HepG2 (cell line): Measurements from ENCODE around the gene CARD19. TPM values are rescaled to one million over a fixed set of nuclear protein-coding genes. Genes with fewer than 3 reads are reported as not detected.

Experiments
- ARNTL ChIP-seq: sonication (generic); formaldehyde crosslinking; IDR thresholded peaks from 2 replicates; pipeline ENCODE4 v1.4.0; 2020; ENCODE audit warnings: mild to moderate bottlenecking, missing genetic modification reagents
- ATF5 ChIP-seq: sonication (generic); formaldehyde crosslinking; IDR thresholded peaks from 2 replicates; pipeline ENCODE4 v1.4.0; 2020; ENCODE audit warnings: mild to moderate bottlenecking, low read depth, missing genetic modification reagents
- FOXC1 ChIP-seq: sonication (generic); formaldehyde crosslinking; IDR thresholded peaks from 2 replicates; pipeline ENCODE4 v1.8.0; 2022; ENCODE audit warnings: mild to moderate bottlenecking, missing genetic modification reagents, borderline replicate concordance
- KDM4B ChIP-seq: sonication (generic); formaldehyde crosslinking; IDR thresholded peaks from 2 replicates; pipeline ENCODE4 v1.4.0; 2020; ENCODE audit warnings: missing genetic modification reagents
- KLF12 ChIP-seq: sonication (generic); formaldehyde crosslinking; IDR thresholded peaks from 2 replicates; pipeline ENCODE4 v1.4.0; 2020; ENCODE audit warnings: missing genetic modification reagents, borderline replicate concordance
- MEF2D ChIP-seq: sonication (generic); formaldehyde crosslinking; IDR thresholded peaks from 2 replicates; pipeline ENCODE4 v1.5.1; 2020; ENCODE audit warnings: mild to moderate bottlenecking, missing genetic modification reagents
- PCBP1 ChIP-seq: fragments of 200-400 bp; formaldehyde crosslinking; IDR thresholded peaks from 2 replicates; pipeline ENCODE4 v1.6.1; 2017; ENCODE audit warnings: mild to moderate bottlenecking, low read depth, low read length, borderline replicate concordance
- PHF20 ChIP-seq: sonication (generic); formaldehyde crosslinking; IDR thresholded peaks from 2 replicates; pipeline ENCODE4 v1.5.0; 2020; ENCODE audit warnings: mild to moderate bottlenecking, missing genetic modification reagents
- RFXANK ChIP-seq: IDR thresholded peaks from 2 replicates; pipeline ENCODE4 v1.6.1; 2016
- SMARCC2 ChIP-seq: fragments of 450-650 bp; IDR thresholded peaks from 2 replicates; pipeline ENCODE4 v1.6.1; 2017; ENCODE audit warnings: antibody characterized with exemption, mild to moderate bottlenecking
- SNAPC2 ChIP-seq: sonication (generic); formaldehyde crosslinking; IDR thresholded peaks from 2 replicates; pipeline ENCODE4 v1.8.1; 2022; ENCODE audit warnings: mild to moderate bottlenecking, missing genetic modification reagents
- ZBTB34 ChIP-seq: sonication (generic); formaldehyde crosslinking; IDR thresholded peaks from 2 replicates; pipeline ENCODE4 v1.8.0; 2022; ENCODE audit warnings: mild to moderate bottlenecking, missing genetic modification reagents
- ZFX ChIP-seq: sonication (generic); formaldehyde crosslinking; IDR thresholded peaks from 2 replicates; pipeline ENCODE4 v1.4.0; 2020; ENCODE audit warnings: mild to moderate bottlenecking, low read depth, missing genetic modification reagents, moderate library complexity
- ZGPAT ChIP-seq: IDR thresholded peaks from 2 replicates; pipeline ENCODE4 v1.6.1; 2016; ENCODE audit warnings: mild to moderate bottlenecking
- ZNF224 ChIP-seq: sonication (generic); formaldehyde crosslinking; IDR thresholded peaks from 2 replicates; pipeline ENCODE4 v1.5.0; 2020; ENCODE audit warnings: mild to moderate bottlenecking, missing genetic modification reagents
- ZNF30 ChIP-seq: sonication (generic); formaldehyde crosslinking; IDR thresholded peaks from 2 replicates; pipeline ENCODE4 v1.5.0; 2020; ENCODE audit warnings: mild to moderate bottlenecking, missing genetic modification reagents
- ZNF430 ChIP-seq: sonication (generic); formaldehyde crosslinking; IDR thresholded peaks from 2 replicates; pipeline ENCODE4 v1.9.0; 2021; ENCODE audit warnings: mild to moderate bottlenecking, missing genetic modification reagents
- ZNF580 ChIP-seq: IDR thresholded peaks from 2 replicates; pipeline ENCODE4 v1.6.1; 2016; ENCODE audit warnings: low read depth, borderline replicate concordance
- polyA plus RNA-seq, 8 experiments: library from polyadenylated mRNA; depleted of rRNA in 3 of 8; stranded (reverse) in 7 of 8; unstranded in 1 of 8; fragments of >200 nt; fragmentation: Illumina TruSeq in 4 of 8; extraction: Trizol in 4 of 8; gene quantifications; 2 replicates each; pipeline versions ENCODE4 v1.2.1 to v1.2.3, GENCODE V29; 2011 to 2016; ENCODE audit warnings: low read depth in 4 of 8, missing spikeins in 1 of 8, mixed read lengths in 1 of 8; ENCODE audit not compliant: insufficient read depth in 1 of 8
- total RNA-seq, 5 experiments: library from RNA; depleted of rRNA; stranded (reverse); fragments of >200 nt; fragmentation: Illumina TruSeq; extraction: Trizol; gene quantifications; 2 replicates each; pipeline ENCODE4 v1.2.3, GENCODE V29; 2016; ENCODE audit warnings: low read depth in 1 of 5
- TF ChIP-seq, protein P1 (sequence below): sonication (generic); formaldehyde crosslinking; IDR thresholded peaks from 2 replicates; pipeline ENCODE4 v1.9.0; 2021; ENCODE audit warnings: missing genetic modification reagents, borderline replicate concordance
- TF ChIP-seq, protein P2 (sequence below): IDR thresholded peaks from 2 replicates; pipeline ENCODE4 v1.6.1; 2012; ENCODE audit warnings: low read depth, low read length, improper control_type of control experiment
- TF ChIP-seq, protein P3 (sequence below): conservative IDR thresholded peaks from 2 replicates; pipeline ENCODE4 v1.6.1; 2018; ENCODE audit warnings: missing genetic modification reagents

Gene CARD19
- total and polyA plus RNA-seq, 2 of the 13 experiments (the other 11 are each of a cell fraction or from before 2014, with no cell fraction given), result 18.4 to 47.2 TPM

GRCh38 chr9:93112116-93112863 lies 16.3 kb downstream of the CARD19 start (continued):
- TF ChIP-seq, protein P1, sequence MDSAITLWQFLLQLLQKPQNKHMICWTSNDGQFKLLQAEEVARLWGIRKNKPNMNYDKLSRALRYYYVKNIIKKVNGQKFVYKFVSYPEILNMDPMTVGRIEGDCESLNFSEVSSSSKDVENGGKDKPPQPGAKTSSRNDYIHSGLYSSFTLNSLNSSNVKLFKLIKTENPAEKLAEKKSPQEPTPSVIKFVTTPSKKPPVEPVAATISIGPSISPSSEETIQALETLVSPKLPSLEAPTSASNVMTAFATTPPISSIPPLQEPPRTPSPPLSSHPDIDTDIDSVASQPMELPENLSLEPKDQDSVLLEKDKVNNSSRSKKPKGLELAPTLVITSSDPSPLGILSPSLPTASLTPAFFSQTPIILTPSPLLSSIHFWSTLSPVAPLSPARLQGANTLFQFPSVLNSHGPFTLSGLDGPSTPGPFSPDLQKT (CRISPR knock-in tag), result no peak
- TF ChIP-seq, protein P2, sequence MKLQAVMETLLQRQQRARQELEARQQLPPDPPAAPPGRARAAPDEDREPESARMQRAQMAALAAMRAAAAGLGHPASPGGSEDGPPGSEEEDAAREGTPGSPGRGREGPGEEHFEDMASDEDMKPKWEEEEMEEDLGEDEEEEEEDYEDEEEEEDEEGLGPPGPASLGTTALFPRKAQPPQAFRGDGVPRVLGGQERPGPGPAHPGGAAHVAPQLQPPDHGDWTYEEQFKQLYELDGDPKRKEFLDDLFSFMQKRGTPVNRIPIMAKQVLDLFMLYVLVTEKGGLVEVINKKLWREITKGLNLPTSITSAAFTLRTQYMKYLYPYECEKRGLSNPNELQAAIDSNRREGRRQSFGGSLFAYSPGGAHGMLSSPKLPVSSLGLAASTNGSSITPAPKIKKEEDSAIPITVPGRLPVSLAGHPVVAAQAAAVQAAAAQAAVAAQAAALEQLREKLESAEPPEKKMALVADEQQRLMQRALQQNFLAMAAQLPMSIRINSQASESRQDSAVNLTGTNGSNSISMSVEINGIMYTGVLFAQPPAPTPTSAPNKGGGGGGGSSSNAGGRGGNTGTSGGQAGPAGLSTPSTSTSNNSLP, result no peak
- TF ChIP-seq FOXC1 (peak; percentile 96), ZNF224 (CRISPR knock-in tag) (no peak), ARNTL (CRISPR knock-in tag) (peak; percentile 96), MEF2D (CRISPR knock-in tag) (peak; percentile 80), ZFX (CRISPR knock-in tag) (peak; percentile 87), KDM4B (no peak; the same call in 1 of the 2 replicates), SMARCC2 (no peak), PCBP1 (no peak), ZNF580 (CRISPR knock-in tag) (peak; percentile 87; the same call in 1 of the 2 replicates), ZNF430 (peak; percentile 60), ZBTB34 (0 out of 2 replicates have a peak, but pooled peaks have one; percentile 37), ZNF30 (CRISPR knock-in tag) (no peak), PHF20 (CRISPR knock-in tag) (no peak), ZGPAT (CRISPR knock-in tag) (peak; percentile 85), ATF5 (no peak), SNAPC2 (CRISPR knock-in tag) (0 out of 2 replicates have a peak, but pooled peaks have one; percentile 29), KLF12 (CRISPR knock-in tag) (no peak), RFXANK (CRISPR knock-in tag) (no peak)
- TF ChIP-seq, protein P3, sequence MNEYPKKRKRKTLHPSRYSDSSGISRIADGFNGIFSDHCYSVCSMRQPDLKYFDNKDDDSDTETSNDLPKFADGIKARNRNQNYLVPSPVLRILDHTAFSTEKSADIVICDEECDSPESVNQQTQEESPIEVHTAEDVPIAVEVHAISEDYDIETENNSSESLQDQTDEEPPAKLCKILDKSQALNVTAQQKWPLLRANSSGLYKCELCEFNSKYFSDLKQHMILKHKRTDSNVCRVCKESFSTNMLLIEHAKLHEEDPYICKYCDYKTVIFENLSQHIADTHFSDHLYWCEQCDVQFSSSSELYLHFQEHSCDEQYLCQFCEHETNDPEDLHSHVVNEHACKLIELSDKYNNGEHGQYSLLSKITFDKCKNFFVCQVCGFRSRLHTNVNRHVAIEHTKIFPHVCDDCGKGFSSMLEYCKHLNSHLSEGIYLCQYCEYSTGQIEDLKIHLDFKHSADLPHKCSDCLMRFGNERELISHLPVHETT (CRISPR knock-in tag), result 0 out of 2 replicates have a peak, but pooled peaks have one; percentile 54
